GM12874 (cell line): Measurements from ENCODE around the gene TMA16.

Experiments
- TF ChIP-seq, protein P1 (sequence below): IDR thresholded peaks from 2 replicates; pipeline ENCODE4 v1.5.1; 2011; ENCODE audit warnings: low read depth, mild to moderate bottlenecking, control low read depth, low read length, moderate library complexity; ENCODE audit not compliant: insufficient read depth

TMA16 gene

DNA sequence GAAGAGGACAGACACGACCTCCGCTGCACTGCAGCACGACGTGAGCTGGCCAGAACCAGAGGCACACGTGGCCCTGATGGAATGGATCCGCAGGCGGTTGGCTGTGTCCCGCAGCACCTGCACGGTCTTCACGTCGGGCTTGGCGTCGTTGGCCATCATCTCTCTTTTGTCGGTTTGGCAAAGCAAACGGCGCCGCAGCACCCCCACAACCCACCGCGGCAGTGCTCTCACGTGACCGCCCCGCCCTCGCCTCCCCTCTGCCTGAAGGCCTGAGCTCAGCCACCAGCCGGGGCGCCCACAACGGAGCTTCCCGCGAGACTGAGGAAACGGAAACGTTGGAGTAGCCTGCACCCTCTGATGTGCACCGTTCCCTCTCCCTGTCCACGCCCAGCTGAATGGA is 20.9 kb upstream of the TMA16 start, which contains the start of gene TKTL2:
TKTL2 (minus strand) TSS at position 179 of the 400 bp plus-strand sequence; CDS start at position 159, 20 bp downstream.
- TF ChIP-seq, protein P1, sequence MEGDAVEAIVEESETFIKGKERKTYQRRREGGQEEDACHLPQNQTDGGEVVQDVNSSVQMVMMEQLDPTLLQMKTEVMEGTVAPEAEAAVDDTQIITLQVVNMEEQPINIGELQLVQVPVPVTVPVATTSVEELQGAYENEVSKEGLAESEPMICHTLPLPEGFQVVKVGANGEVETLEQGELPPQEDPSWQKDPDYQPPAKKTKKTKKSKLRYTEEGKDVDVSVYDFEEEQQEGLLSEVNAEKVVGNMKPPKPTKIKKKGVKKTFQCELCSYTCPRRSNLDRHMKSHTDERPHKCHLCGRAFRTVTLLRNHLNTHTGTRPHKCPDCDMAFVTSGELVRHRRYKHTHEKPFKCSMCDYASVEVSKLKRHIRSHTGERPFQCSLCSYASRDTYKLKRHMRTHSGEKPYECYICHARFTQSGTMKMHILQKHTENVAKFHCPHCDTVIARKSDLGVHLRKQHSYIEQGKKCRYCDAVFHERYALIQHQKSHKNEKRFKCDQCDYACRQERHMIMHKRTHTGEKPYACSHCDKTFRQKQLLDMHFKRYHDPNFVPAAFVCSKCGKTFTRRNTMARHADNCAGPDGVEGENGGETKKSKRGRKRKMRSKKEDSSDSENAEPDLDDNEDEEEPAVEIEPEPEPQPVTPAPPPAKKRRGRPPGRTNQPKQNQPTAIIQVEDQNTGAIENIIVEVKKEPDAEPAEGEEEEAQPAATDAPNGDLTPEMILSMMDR: no peak

DNA sequence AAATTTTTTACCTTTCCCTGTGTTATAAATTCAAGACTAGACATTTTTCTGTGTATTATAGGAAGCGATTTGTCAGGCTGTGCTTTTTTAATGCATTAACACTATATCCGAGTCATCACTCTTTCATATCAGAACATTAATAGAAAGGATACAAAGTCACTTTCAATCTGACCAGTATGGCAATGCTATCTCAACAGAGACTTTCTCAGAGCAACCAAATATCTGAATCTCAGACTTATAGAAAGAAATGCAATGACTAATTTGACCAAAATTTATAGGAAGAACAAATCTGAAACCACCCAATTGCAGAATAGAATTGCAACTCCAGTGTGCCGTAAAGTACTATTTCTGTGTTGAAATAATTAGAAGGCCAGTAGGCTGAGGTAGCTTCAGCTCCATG is 20.5 kb upstream of the TMA16 start:
- TF ChIP-seq, protein P1: no peak

DNA sequence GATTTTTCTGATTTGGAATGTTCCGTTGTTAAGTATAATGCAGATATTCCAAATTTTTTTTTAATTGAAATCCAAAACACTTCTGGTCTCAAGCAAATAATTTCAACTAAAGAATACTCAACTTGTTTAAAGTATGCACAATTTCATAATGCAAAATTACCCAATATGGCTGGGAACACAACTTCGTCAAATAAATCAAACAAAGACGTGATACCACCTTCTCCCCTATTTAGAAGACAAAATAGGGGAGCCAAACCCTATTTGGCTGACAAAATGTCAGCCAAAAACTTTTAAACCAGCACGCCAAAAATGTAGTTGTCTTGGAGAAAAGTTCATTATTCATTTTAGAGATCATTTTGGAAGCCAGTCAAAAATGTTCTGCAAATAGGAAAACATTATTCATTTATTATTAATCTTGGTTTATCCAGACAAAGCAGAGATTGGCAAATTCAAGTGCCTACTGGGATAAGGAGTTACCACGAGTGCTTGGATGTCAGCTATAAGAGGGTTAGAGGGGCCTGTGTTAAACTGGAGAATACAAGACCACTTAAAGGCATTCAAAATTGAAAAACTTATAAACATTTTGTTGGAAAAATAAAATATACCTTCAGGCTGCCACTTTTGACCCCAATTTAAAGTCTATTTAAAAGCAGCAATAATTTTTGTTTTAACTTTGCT is 17.6 kb upstream of the TMA16 start:
- TF ChIP-seq, protein P1: no peak

DNA sequence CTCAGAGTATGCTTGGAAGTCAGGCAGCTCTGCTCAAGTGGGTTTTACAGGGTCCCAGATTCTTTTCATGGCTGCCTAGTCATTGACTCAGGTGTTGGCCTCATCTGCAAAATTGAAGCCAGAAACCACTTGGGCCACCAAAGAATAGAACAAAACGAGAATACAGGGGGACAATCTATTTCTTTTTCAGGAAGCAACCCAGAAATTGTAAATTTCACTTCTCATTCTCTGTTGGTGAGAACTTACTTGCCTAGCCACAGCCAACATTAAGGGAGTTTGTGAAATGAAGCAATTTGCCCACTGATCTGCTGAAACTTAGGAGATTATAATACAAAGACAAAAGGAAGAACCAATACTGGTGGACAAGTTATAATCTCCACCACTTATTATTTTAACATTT is 12.3 kb upstream of the TMA16 start:
- TF ChIP-seq, protein P1: no peak

DNA sequence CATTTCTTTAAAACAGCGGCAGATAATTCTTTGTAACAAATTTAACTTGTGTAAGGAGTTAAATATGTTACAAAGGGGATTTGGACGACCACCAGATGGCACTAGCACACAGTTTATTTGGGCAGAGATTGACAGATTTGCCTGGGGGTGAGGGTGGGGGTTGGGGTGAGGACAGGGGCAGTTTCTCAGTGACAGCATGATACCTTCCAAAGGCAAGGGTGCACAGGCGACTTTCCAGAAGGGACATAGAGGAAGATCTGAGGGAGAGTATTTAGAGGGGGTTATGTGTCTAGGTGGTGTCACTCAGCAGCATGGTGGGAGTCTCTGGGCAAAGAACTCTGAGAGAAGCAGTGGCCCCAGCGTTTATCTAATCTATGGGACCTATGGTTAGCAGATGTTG is 9.6 kb upstream of the TMA16 start:
- TF ChIP-seq, protein P1: peak; percentile 54

DNA sequence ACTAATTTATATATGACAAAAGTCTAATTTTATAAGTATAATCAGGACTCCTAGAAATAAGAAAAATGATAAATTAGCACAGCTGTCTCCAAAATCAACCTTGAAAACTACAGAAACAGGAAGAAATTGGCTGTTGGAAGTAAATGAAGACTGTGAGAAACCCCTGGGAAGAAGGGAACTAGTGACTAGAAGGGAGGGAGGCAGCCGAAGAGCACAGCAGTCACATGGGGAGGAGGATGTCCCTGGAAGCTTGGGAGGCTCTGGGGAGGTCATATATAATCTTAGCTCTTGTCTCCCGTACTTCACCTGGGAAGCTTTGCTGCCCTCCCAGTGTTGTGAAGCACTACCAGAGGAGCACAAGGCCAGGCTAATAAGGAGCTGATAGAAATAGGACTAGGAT is 8.9 kb upstream of the TMA16 start:
- TF ChIP-seq, protein P1: no peak

DNA sequence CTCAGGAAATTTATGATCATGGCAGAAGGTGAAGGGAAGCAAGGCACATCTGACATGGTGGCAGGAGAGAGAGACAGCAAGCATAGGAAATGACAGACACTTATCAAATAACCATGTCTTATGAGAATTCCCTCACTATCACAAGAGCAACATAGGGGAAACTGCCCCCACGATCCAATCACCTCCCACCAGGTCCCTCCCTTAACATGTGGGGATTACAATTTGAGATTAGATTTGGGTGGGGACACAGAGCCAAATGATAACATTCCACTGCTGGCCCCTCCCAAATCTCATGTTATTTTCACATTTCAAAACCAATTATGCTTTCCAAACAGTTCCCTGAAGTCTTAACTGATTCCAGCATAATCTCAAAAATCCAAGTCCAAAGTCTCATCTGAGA is 8.2 kb upstream of the TMA16 start:
- TF ChIP-seq, protein P1: no peak
